Esophagus squamous epithelium (tissue), 4 donors: ENCODE data around the gene DEPDC4.

Experiments
- CTCF ChIP-seq, 6 experiments: fragments of 450-650 bp in 4 of 6; fragments of 200-600 bp in 2 of 6; sonication (generic) in 2 of 6; IDR thresholded peaks; one replicate each; pipeline ENCODE4 v1.5.1; 2016 to 2019; ENCODE audit warnings: antibody characterized with exemption in 6 of 6, mild to moderate bottlenecking in 4 of 6, moderate library complexity in 4 of 6
- POLR2A ChIP-seq, 4 donors: fragments of 450-650 bp; IDR thresholded peaks; one replicate each; pipeline ENCODE4 v1.6.1; 2017; ENCODE audit warnings: antibody characterized with exemption in 4 of 4, mild to moderate bottlenecking in 4 of 4, moderate library complexity in 3 of 4

GRCh38 chr12:100258127-100258526 is 8.8 kb downstream of the DEPDC4 start:
- TF ChIP-seq CTCF (IDR thresholded peaks at IDR 0.05) (no peak), POLR2A (IDR thresholded peaks at IDR 0.05) (no peak)
